ENCODE measurements around the gene SF3B3. TPM values are rescaled to one million over a fixed set of nuclear protein-coding genes. Genes with fewer than 3 reads are reported as not detected.

The SF3B3 gene
- total and polyA plus RNA-seq, 2 donors = 120 to 121 TPM

- Histone ChIP-seq H3K9me3 (ENCODE audit: control insufficient read depth in 2 of 2, insufficient read depth in 1 of 2, low read length in 1 of 2) (no peaks in the 10 kb centered on the region), H3K36me3 (ENCODE audit: control insufficient read depth in 2 of 2, insufficient read depth in 2 of 2, low read length in 1 of 2) (no peaks in the 10 kb centered on the region), H3K27me3 (ENCODE audit: control insufficient read depth in 2 of 2, insufficient read depth in 1 of 2, low read length in 1 of 2) (no peaks in the 10 kb centered on the region), H3K4me3 (ENCODE audit: low read length in 2 of 2) (no peak overlapping the region), H3K4me1 (ENCODE audit: control insufficient read depth in 2 of 2, insufficient read depth in 2 of 2, low read length in 2 of 2) (no peaks in the 10 kb centered on the region), H3K27ac (ENCODE audit: low read depth in 1 of 2, low read length in 1 of 2) (no peak overlapping the region)
- no peak for DNase-seq (ENCODE audit: low read depth in 6 of 9, low spot score in 9 of 9)
- 98% methylated on average over 6 of the region's 6 CpGs for WGBS
These were observed 75.4 kb downstream of the SF3B3 start for GRCh38 chr16:70598937-70599503.

- Histone ChIP-seq H3K36me3 (ENCODE audit: control insufficient read depth in 2 of 2, insufficient read depth in 2 of 2, low read length in 1 of 2) (no peaks in the 10 kb centered on the region), H3K27me3 (ENCODE audit: control insufficient read depth in 2 of 2, insufficient read depth in 1 of 2, low read length in 1 of 2) (no peaks in the 10 kb centered on the region), H3K9me3 (ENCODE audit: control insufficient read depth in 2 of 2, insufficient read depth in 1 of 2, low read length in 1 of 2) (no peaks in the 10 kb centered on the region), H3K4me3 (ENCODE audit: low read length in 2 of 2) (no peak overlapping the region), H3K4me1 (ENCODE audit: control insufficient read depth in 2 of 2, insufficient read depth in 2 of 2, low read length in 2 of 2) (no peaks in the 10 kb centered on the region), H3K27ac (ENCODE audit: low read depth in 1 of 2, low read length in 1 of 2) (no peak overlapping the region)
- 90% methylated on average over 3 of the region's 3 CpGs for WGBS
- DNase-seq (ENCODE audit: low read depth in 6 of 9, low spot score in 9 of 9) = no peak
These were observed 77.1 kb downstream of the SF3B3 start for GRCh38 chr16:70600730-70601129.

- no peak overlapping the region for H3K27ac ChIP-seq (ENCODE audit: low read depth in 1 of 2, low read length in 1 of 2)
- H3K9me3 ChIP-seq (ENCODE audit: control insufficient read depth in 2 of 2, insufficient read depth in 1 of 2, low read length in 1 of 2) = no peaks in the 10 kb centered on the region
- H3K36me3 ChIP-seq (ENCODE audit: control insufficient read depth in 2 of 2, insufficient read depth in 2 of 2, low read length in 1 of 2) = no peaks in the 10 kb centered on the region
- H3K4me1 ChIP-seq (ENCODE audit: control insufficient read depth in 2 of 2, insufficient read depth in 2 of 2, low read length in 2 of 2) = no peaks in the 10 kb centered on the region
- no peaks in the 10 kb centered on the region for H3K27me3 ChIP-seq (ENCODE audit: control insufficient read depth in 2 of 2, insufficient read depth in 1 of 2, low read length in 1 of 2)
- DNase-seq (ENCODE audit: low read depth in 6 of 9, low spot score in 9 of 9) = no peak
- H3K4me3 ChIP-seq (ENCODE audit: low read length in 2 of 2) = no peak overlapping the region
- 88% methylated on average over 8 of the region's 8 CpGs for WGBS
These were observed 78.3 kb downstream of the SF3B3 start for GRCh38 chr16:70601576-70602575.

GRCh38 chr16:70602831-70603230, 79.2 kb downstream of the SF3B3 start:
- 78% methylated on average over 8 of the region's 8 CpGs for WGBS
- no peak for DNase-seq (ENCODE audit: low read depth in 6 of 9, low spot score in 9 of 9)
- Histone ChIP-seq H3K9me3 (ENCODE audit: control insufficient read depth in 2 of 2, insufficient read depth in 1 of 2, low read length in 1 of 2) (no peaks in the 10 kb centered on the region), H3K4me3 (ENCODE audit: low read length in 2 of 2) (no peak overlapping the region), H3K27me3 (ENCODE audit: control insufficient read depth in 2 of 2, insufficient read depth in 1 of 2, low read length in 1 of 2) (no peaks in the 10 kb centered on the region), H3K4me1 (ENCODE audit: control insufficient read depth in 2 of 2, insufficient read depth in 2 of 2, low read length in 2 of 2) (no peaks in the 10 kb centered on the region), H3K27ac (ENCODE audit: low read depth in 1 of 2, low read length in 1 of 2) (no peak overlapping the region), H3K36me3 (ENCODE audit: control insufficient read depth in 2 of 2, insufficient read depth in 2 of 2, low read length in 1 of 2) (no peaks in the 10 kb centered on the region)

GRCh38 chr16:70604407-70605282, 81.0 kb downstream of the SF3B3 start:
- no peaks in the 10 kb centered on the region for H3K4me1 ChIP-seq (ENCODE audit: control insufficient read depth in 2 of 2, insufficient read depth in 2 of 2, low read length in 2 of 2)
- no peak for DNase-seq (ENCODE audit: low read depth in 6 of 9, low spot score in 9 of 9)
- WGBS = 91% methylated on average over 8 of the region's 8 CpGs

GRCh38 chr16:70605283-70605657, 81.7 kb downstream of the SF3B3 start:
- no peak overlapping the region for H3K27ac ChIP-seq (ENCODE audit: low read depth in 1 of 2, low read length in 1 of 2)
- no peaks in the 10 kb centered on the region for H3K4me1 ChIP-seq (ENCODE audit: control insufficient read depth in 2 of 2, insufficient read depth in 2 of 2, low read length in 2 of 2)
- 91% methylated on average over 1 of the region's 1 CpG for WGBS
- no peaks in the 10 kb centered on the region for H3K36me3 ChIP-seq (ENCODE audit: control insufficient read depth in 2 of 2, insufficient read depth in 2 of 2, low read length in 1 of 2)
- no peak for DNase-seq (ENCODE audit: low read depth in 6 of 9, low spot score in 9 of 9)
- no peak overlapping the region for H3K4me3 ChIP-seq (ENCODE audit: low read length in 2 of 2)
- H3K9me3 ChIP-seq (ENCODE audit: control insufficient read depth in 2 of 2, insufficient read depth in 1 of 2, low read length in 1 of 2) = no peaks in the 10 kb centered on the region
- H3K27me3 ChIP-seq (ENCODE audit: control insufficient read depth in 2 of 2, insufficient read depth in 1 of 2, low read length in 1 of 2) = no peaks in the 10 kb centered on the region

More at GRCh38 chr16:70604407-70605282, 81.0 kb downstream of the SF3B3 start:
- no peaks in the 10 kb centered on the region for H3K9me3 ChIP-seq (ENCODE audit: control insufficient read depth in 2 of 2, insufficient read depth in 1 of 2, low read length in 1 of 2)
- H3K36me3 ChIP-seq (ENCODE audit: control insufficient read depth in 2 of 2, insufficient read depth in 2 of 2, low read length in 1 of 2) = no peaks in the 10 kb centered on the region
- no peaks in the 10 kb centered on the region for H3K27me3 ChIP-seq (ENCODE audit: control insufficient read depth in 2 of 2, insufficient read depth in 1 of 2, low read length in 1 of 2)
- no peak overlapping the region for H3K27ac ChIP-seq (ENCODE audit: low read depth in 1 of 2, low read length in 1 of 2)
- no peak overlapping the region for H3K4me3 ChIP-seq (ENCODE audit: low read length in 2 of 2)

- no peak overlapping the region for H3K4me3 ChIP-seq (ENCODE audit: low read length in 2 of 2)
- 94% methylated on average over 7 of the region's 7 CpGs for WGBS
- no peak overlapping the region for H3K27ac ChIP-seq (ENCODE audit: low read depth in 1 of 2, low read length in 1 of 2)
- no peaks in the 10 kb centered on the region for H3K36me3 ChIP-seq (ENCODE audit: control insufficient read depth in 2 of 2, insufficient read depth in 2 of 2, low read length in 1 of 2)
- H3K9me3 ChIP-seq (ENCODE audit: control insufficient read depth in 2 of 2, insufficient read depth in 1 of 2, low read length in 1 of 2) = no peaks in the 10 kb centered on the region
- DNase-seq (ENCODE audit: low read depth in 6 of 9, low spot score in 9 of 9) = no peak
- H3K4me1 ChIP-seq (ENCODE audit: control insufficient read depth in 2 of 2, insufficient read depth in 2 of 2, low read length in 2 of 2) = no peaks in the 10 kb centered on the region
- H3K27me3 ChIP-seq (ENCODE audit: control insufficient read depth in 2 of 2, insufficient read depth in 1 of 2, low read length in 1 of 2) = no peaks in the 10 kb centered on the region
These were observed 84.9 kb downstream of the SF3B3 start for GRCh38 chr16:70608521-70608920.

GRCh38 chr16:70610273-70611223, 86.9 kb downstream of the SF3B3 start:
- WGBS = 95% methylated on average over 18 of the region's 18 CpGs
- Histone ChIP-seq H3K27ac (ENCODE audit: low read depth in 1 of 2, low read length in 1 of 2) (no peak overlapping the region), H3K4me3 (ENCODE audit: low read length in 2 of 2) (no peak overlapping the region), H3K36me3 (ENCODE audit: control insufficient read depth in 2 of 2, insufficient read depth in 2 of 2, low read length in 1 of 2) (no peaks in the 10 kb centered on the region), H3K4me1 (ENCODE audit: control insufficient read depth in 2 of 2, insufficient read depth in 2 of 2, low read length in 2 of 2) (no peaks in the 10 kb centered on the region), H3K9me3 (ENCODE audit: control insufficient read depth in 2 of 2, insufficient read depth in 1 of 2, low read length in 1 of 2) (no peaks in the 10 kb centered on the region), H3K27me3 (ENCODE audit: control insufficient read depth in 2 of 2, insufficient read depth in 1 of 2, low read length in 1 of 2) (no peaks in the 10 kb centered on the region)
- DNase-seq (ENCODE audit: low read depth in 6 of 9, low spot score in 9 of 9) = no peak
